ENCODE results near the gene HBE1.

DNA sequence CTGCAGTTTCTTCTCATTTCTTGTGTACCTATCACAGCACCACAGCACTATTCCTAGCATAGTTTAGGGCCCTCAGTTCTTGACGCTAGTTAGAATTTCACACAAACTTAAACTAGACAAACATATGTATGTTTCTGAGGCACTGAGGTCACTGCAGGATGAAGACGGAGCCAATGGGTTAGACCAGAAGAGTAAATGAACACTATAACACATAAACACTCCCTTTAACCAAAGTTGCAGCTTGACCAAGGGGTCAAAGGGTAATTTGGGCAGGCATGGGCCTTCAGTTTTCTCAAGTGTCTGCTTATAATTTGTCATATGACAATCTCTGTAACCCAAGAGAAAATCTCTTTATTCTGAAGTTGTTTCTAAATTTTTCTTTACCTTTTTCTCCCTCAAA, 12.9 kb upstream of the HBE1 start:
- TF ChIP-seq POLR2A (IDR thresholded peaks at IDR 0.05), result no peak
- TF ChIP-seq, protein P1, sequence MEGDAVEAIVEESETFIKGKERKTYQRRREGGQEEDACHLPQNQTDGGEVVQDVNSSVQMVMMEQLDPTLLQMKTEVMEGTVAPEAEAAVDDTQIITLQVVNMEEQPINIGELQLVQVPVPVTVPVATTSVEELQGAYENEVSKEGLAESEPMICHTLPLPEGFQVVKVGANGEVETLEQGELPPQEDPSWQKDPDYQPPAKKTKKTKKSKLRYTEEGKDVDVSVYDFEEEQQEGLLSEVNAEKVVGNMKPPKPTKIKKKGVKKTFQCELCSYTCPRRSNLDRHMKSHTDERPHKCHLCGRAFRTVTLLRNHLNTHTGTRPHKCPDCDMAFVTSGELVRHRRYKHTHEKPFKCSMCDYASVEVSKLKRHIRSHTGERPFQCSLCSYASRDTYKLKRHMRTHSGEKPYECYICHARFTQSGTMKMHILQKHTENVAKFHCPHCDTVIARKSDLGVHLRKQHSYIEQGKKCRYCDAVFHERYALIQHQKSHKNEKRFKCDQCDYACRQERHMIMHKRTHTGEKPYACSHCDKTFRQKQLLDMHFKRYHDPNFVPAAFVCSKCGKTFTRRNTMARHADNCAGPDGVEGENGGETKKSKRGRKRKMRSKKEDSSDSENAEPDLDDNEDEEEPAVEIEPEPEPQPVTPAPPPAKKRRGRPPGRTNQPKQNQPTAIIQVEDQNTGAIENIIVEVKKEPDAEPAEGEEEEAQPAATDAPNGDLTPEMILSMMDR (IDR thresholded peaks at IDR 0.05), result no peak
- no peak for TF ChIP-seq POLR2AphosphoS5 (IDR thresholded peaks at IDR 0.05)

Measured in sigmoid colon (tissue), 4 donors.